ENCODE measurements around the gene YIPF3. TPM values are rescaled to one million over a fixed set of nuclear protein-coding genes. Genes with fewer than 3 reads are reported as not detected.

Gene YIPF3
- total RNA-seq, 1 donor from 2014 or later, result 69.9 TPM

- no peak overlapping the region for H3K4me3 ChIP-seq
- intact Hi-C loops (cut with micrococcal nuclease), result loop anchor here (5.0 to 10.0 kb wide), 2 partner anchors 38 to 106 kb away; no protein-coding TSS in a partner anchor
- no peak for TF ChIP-seq CTCF (IDR thresholded peaks at IDR 0.05; ENCODE audit: borderline replicate concordance)
- DNase-seq, result no peak
- no peaks in the 10 kb centered on the region for H3K9me3 ChIP-seq (replicated peaks)
- H3K4me1 ChIP-seq, result peaks cover 8% of the 10 kb centered on the region
- H3K36me3 ChIP-seq, result no peaks in the 10 kb centered on the region
- H3K27me3 ChIP-seq (ENCODE audit: low read depth), result no peaks in the 10 kb centered on the region
- H3K27ac ChIP-seq (replicated peaks), result no peak overlapping the region
Measured at GRCh38 chr6:43490523-43490939, 26.2 kb downstream of the YIPF3 start.

GRCh38 chr6:43489277-43490072 lies 27.3 kb downstream of the YIPF3 start:
- Histone ChIP-seq H3K27me3 (ENCODE audit: low read depth) (no peaks in the 10 kb centered on the region), H3K4me1 (peaks cover 15% of the 10 kb centered on the region), H3K27ac (replicated peaks) (peak overlapping the region; percentile 4), H3K36me3 (no peaks in the 10 kb centered on the region), H3K4me3 (no peak overlapping the region), H3K9me3 (replicated peaks) (no peaks in the 10 kb centered on the region)
- DNase-seq, result no peak
- intact Hi-C loops (cut with micrococcal nuclease), result loop anchor here (5.0 to 10.0 kb wide), 2 partner anchors 37 to 105 kb away; no protein-coding TSS in a partner anchor
- TF ChIP-seq CTCF (IDR thresholded peaks at IDR 0.05; ENCODE audit: borderline replicate concordance), result no peak

- DNase-seq, result no peak
- intact Hi-C loops (cut with micrococcal nuclease), result no loop called here
- H3K27me3 ChIP-seq (ENCODE audit: low read depth), result no peaks in the 10 kb centered on the region
- no peaks in the 10 kb centered on the region for H3K9me3 ChIP-seq (replicated peaks)
- no peak overlapping the region for H3K4me3 ChIP-seq
- H3K27ac ChIP-seq (replicated peaks), result peak overlapping the region; percentile 4
- peaks cover 15% of the 10 kb centered on the region for H3K4me1 ChIP-seq
- H3K36me3 ChIP-seq, result no peaks in the 10 kb centered on the region
- TF ChIP-seq CTCF (IDR thresholded peaks at IDR 0.05; ENCODE audit: borderline replicate concordance), result no peak
Measured at GRCh38 chr6:43488667-43489276, 28.0 kb downstream of the YIPF3 start.

- intact Hi-C loops (cut with micrococcal nuclease), result no loop called here
- H3K27ac ChIP-seq (replicated peaks), result no peak overlapping the region
- H3K4me1 ChIP-seq, result peaks cover 68% of the 10 kb centered on the region
- DNase-seq, result no peak
- peaks cover 2% of the 10 kb centered on the region for H3K36me3 ChIP-seq
- no peak overlapping the region for H3K4me3 ChIP-seq
- no peaks in the 10 kb centered on the region for H3K9me3 ChIP-seq (replicated peaks)
- no peaks in the 10 kb centered on the region for H3K27me3 ChIP-seq (ENCODE audit: low read depth)
- TF ChIP-seq CTCF (IDR thresholded peaks at IDR 0.05; ENCODE audit: borderline replicate concordance), result no peak
Measured at GRCh38 chr6:43481591-43482236, 35.0 kb downstream of the YIPF3 start.

- Histone ChIP-seq H3K27me3 (ENCODE audit: low read depth) (no peaks in the 10 kb centered on the region), H3K36me3 (peaks cover 2% of the 10 kb centered on the region), H3K27ac (replicated peaks) (no peak overlapping the region), H3K4me3 (no peak overlapping the region), H3K4me1 (peaks cover 67% of the 10 kb centered on the region), H3K9me3 (replicated peaks) (no peaks in the 10 kb centered on the region)
- no peak for DNase-seq
- TF ChIP-seq CTCF (IDR thresholded peaks at IDR 0.05; ENCODE audit: borderline replicate concordance), result no peak
- intact Hi-C loops (cut with micrococcal nuclease), result no loop called here
Measured at GRCh38 chr6:43481075-43481474, 35.7 kb downstream of the YIPF3 start.

Data from left ventricle myocardium inferior (tissue), 1 donor.